GM12878 (cell line): ENCODE measurements around the gene SAYSD1. TPM values are rescaled to one million over a fixed set of nuclear protein-coding genes. Genes with fewer than 3 reads are reported as not detected.

Source experiments
- ATAC-seq: fragments of 200-7000 bp; cut with Tn5 transposase; 3 replicates; pipeline ENCODE4 v1.9.1; 2020; ENCODE audit warnings: mild to moderate bottlenecking, moderate library complexity
- BruUV-seq: library from RNA; stranded (reverse); fragments of 400-500 nt; replicated peaks from 2 replicates; lab custom pipeline; 2021; lab: Mats Ljungman, UMichigan
- CTCF ChIA-PET: fragments of 300-600 bp; sonication (Branson Sonifier 250); formaldehyde crosslinking; extraction: SDS; loops from one replicate; lab custom pipeline; 2021; ENCODE audit warnings: inconsistent platforms; lab: Yijun Ruan, JAX
- POLR2A ChIA-PET: fragments of 350-600 bp; formaldehyde crosslinking; extraction: SDS; loops from one replicate; lab custom pipeline; 2021; ENCODE audit warnings: inconsistent platforms; lab: Charles Lee
- RAD21 ChIA-PET: fragments of 300-600 bp; sonication (Branson Sonifier 250); formaldehyde crosslinking; loops from one replicate; lab custom pipeline; 2023; ENCODE audit warnings: antibody characterized with exemption; ENCODE audit not compliant: unreplicated experiment; lab: Charles Lee
- SMC1A ChIA-PET: fragments of 300-600 bp; sonication (Branson Sonifier 250); formaldehyde crosslinking; loops from one replicate; lab custom pipeline; 2023; ENCODE audit not compliant: unreplicated experiment, uncharacterized antibody; lab: Charles Lee
- DNase-seq: peaks from one replicate; pipeline ENCODE4 v3.0.0-alpha.2; 2011; ENCODE audit warnings: low read depth, low spot score
- FAIRE-seq: peaks from 3 replicates; lab custom pipeline; 2011; peaks lifted over from hg19 to GRCh38; lab: Jason Lieb, UNC
- H2AFZ ChIP-seq: 2 replicates; pipeline ENCODE4 v1.6.0; 2011; ENCODE audit warnings: low read depth, low read length, control low read depth; ENCODE audit not compliant: control insufficient read depth
- H3K27ac ChIP-seq: 2 replicates; pipeline ENCODE4 v1.5.1; 2011; ENCODE audit warnings: control low read depth; ENCODE audit not compliant: control insufficient read depth, insufficient read depth
- H3K27me3 ChIP-seq, 2 experiments: replicated peaks in 1 of 2; 2 replicates each; pipeline versions ENCODE4 v1.6.0 to v1.6.1; 2011; ENCODE audit warnings: low read length in 1 of 2; ENCODE audit not compliant: control insufficient read depth in 2 of 2, insufficient read depth in 2 of 2
- H3K36me3 ChIP-seq, 2 experiments: 2 replicates each; pipeline ENCODE4 v1.5.1; 2011; ENCODE audit warnings: low read length in 1 of 2; ENCODE audit not compliant: control insufficient read depth in 2 of 2, insufficient read depth in 2 of 2
- H3K4me1 ChIP-seq: 2 replicates; pipeline ENCODE4 v1.6.1; 2011; ENCODE audit warnings: mild to moderate bottlenecking, low read length, moderate library complexity, mixed read lengths; ENCODE audit not compliant: control insufficient read depth, insufficient read depth
- H3K4me2 ChIP-seq: 2 replicates; pipeline ENCODE4 v1.6.0; 2011; ENCODE audit warnings: control low read depth; ENCODE audit not compliant: control insufficient read depth, insufficient read depth
- H3K4me3 ChIP-seq: fragments of 200-600 bp; sonication (generic); 2 replicates; pipeline ENCODE4 v1.5.1; 2016
- H3K79me2 ChIP-seq: 2 replicates; pipeline ENCODE4 v1.6.0; 2011; ENCODE audit warnings: low read length; ENCODE audit not compliant: control insufficient read depth, insufficient read depth
- H3K9ac ChIP-seq: 2 replicates; pipeline ENCODE4 v1.8.0; 2011; ENCODE audit warnings: low read length, control low read depth, mixed read lengths; ENCODE audit not compliant: control insufficient read depth, insufficient read depth
- H3K9me3 ChIP-seq: replicated peaks from 3 replicates; pipeline ENCODE4 v1.5.1; 2011; ENCODE audit warnings: mild to moderate bottlenecking, low read length; ENCODE audit not compliant: control insufficient read depth, insufficient read depth
- H4K20me1 ChIP-seq: 2 replicates; pipeline ENCODE4 v1.6.0; 2011; ENCODE audit not compliant: control insufficient read depth, insufficient read depth
- ASH2L ChIP-seq: fragments of 300-600, 200-600 bp; sonication (generic); IDR thresholded peaks from 2 replicates; pipeline ENCODE4 v1.6.1; 2017; ENCODE audit warnings: low read depth, mild to moderate bottlenecking, borderline replicate concordance
- CREB1 ChIP-seq: IDR thresholded peaks from 2 replicates; pipeline ENCODE4 v1.6.1; 2012; ENCODE audit warnings: low read depth, mild to moderate bottlenecking, inconsistent platforms
- HDGF ChIP-seq: fragments of 450-650 bp; IDR thresholded peaks from 2 replicates; pipeline ENCODE4 v1.6.1; 2016; ENCODE audit warnings: antibody characterized with exemption
- JUND ChIP-seq: IDR thresholded peaks from 2 replicates; pipeline ENCODE4 v1.6.1; 2012; ENCODE audit warnings: low read depth, mild to moderate bottlenecking, low read length, improper control_type of control experiment, moderate library complexity
- LARP7 ChIP-seq: fragments of 450-650 bp; IDR thresholded peaks from 2 replicates; pipeline ENCODE4 v1.6.1; 2017; ENCODE audit warnings: mild to moderate bottlenecking
- SREBF2 ChIP-seq: IDR thresholded peaks from 2 replicates; pipeline ENCODE4 v1.6.1; 2012; ENCODE audit warnings: mild to moderate bottlenecking, low read length
- TCF12 ChIP-seq: IDR thresholded peaks from 2 replicates; pipeline ENCODE4 v1.6.1; 2011; ENCODE audit warnings: low read depth, mild to moderate bottlenecking, low read length
- ZNF384 ChIP-seq: IDR thresholded peaks from 2 replicates; pipeline ENCODE4 v1.6.1; 2012; ENCODE audit warnings: low read depth, mild to moderate bottlenecking, low read length, improper control_type of control experiment, borderline replicate concordance
- WGBS: methylation state at CpG from one replicate; pipeline ENCODE4 v1.1.6; 2016; ENCODE audit warnings: low lambda C conversion rate; ENCODE audit not compliant: insufficient replicate concordance, insufficient coverage; ENCODE audit errors: missing lambda C conversion rate; 5-methylcytosine and 5-hydroxymethylcytosine counted together
- in situ Hi-C: fragments of 300-500 bp; cut with MboI; formaldehyde crosslinking; loops from 9 replicates; pipeline ENCODE4 v1.14.3; 2018; ENCODE audit warnings: mixed read lengths
- intact Hi-C: fragments of 100-400 bp; cut with micrococcal nuclease; formaldehyde crosslinking; loops from one replicate; pipeline ENCODE4 v1.14.2; 2022; ENCODE audit not compliant: unreplicated experiment
- polyA plus RNA-seq, 11 experiments: library from polyadenylated mRNA; depleted of rRNA in 4 of 11; unstranded in 6 of 11; stranded (reverse) in 5 of 11; fragments of >200 nt; fragmentation: Nextera tagmentation in 4 of 11; fragmentation: Illumina TruSeq in 1 of 11; extraction: Ambion mirVana in 4 of 11; extraction: Trizol in 1 of 11; gene quantifications; 1 replicate in 1 of 11; 2 replicates in 10 of 11; pipeline versions ENCODE4 v1.2.1 to v1.2.3, GENCODE V29; 2011 to 2016; ENCODE audit warnings: inconsistent platforms in 2 of 11, missing spikeins in 2 of 11, low read depth in 1 of 11
- total RNA-seq, 4 experiments: library from RNA; depleted of rRNA in 3 of 4; stranded (reverse); fragments of >200 nt in 3 of 4; fragmentation: Illumina TruSeq in 1 of 4; extraction: Trizol in 1 of 4; gene quantifications; 2 replicates each; pipeline versions ENCODE4 v1.2.1 to v1.2.3, GENCODE V29; 2013 to 2021
- TF ChIP-seq, protein P1 (sequence below): IDR thresholded peaks from 2 replicates; pipeline ENCODE4 v1.6.1; 2012; ENCODE audit warnings: low read depth, low read length, improper control_type of control experiment
- TF ChIP-seq, protein P2 (sequence below): IDR thresholded peaks from 2 replicates; pipeline ENCODE4 v1.6.1; 2012; ENCODE audit warnings: improper control_type of control experiment, low read depth, low read length; ENCODE audit not compliant: insufficient replicate concordance
- TF ChIP-seq, protein P3 (sequence below): IDR thresholded peaks from 2 replicates; pipeline ENCODE4 v1.6.1; 2012; ENCODE audit warnings: mild to moderate bottlenecking, low read depth, low read length

Gene SAYSD1
- total and polyA plus RNA-seq, 10 of the 15 experiments (the other 5 are each of a cell fraction or from before 2014, with no cell fraction given), result 1.5 to 7.3 (median 6.4) TPM

DNA sequence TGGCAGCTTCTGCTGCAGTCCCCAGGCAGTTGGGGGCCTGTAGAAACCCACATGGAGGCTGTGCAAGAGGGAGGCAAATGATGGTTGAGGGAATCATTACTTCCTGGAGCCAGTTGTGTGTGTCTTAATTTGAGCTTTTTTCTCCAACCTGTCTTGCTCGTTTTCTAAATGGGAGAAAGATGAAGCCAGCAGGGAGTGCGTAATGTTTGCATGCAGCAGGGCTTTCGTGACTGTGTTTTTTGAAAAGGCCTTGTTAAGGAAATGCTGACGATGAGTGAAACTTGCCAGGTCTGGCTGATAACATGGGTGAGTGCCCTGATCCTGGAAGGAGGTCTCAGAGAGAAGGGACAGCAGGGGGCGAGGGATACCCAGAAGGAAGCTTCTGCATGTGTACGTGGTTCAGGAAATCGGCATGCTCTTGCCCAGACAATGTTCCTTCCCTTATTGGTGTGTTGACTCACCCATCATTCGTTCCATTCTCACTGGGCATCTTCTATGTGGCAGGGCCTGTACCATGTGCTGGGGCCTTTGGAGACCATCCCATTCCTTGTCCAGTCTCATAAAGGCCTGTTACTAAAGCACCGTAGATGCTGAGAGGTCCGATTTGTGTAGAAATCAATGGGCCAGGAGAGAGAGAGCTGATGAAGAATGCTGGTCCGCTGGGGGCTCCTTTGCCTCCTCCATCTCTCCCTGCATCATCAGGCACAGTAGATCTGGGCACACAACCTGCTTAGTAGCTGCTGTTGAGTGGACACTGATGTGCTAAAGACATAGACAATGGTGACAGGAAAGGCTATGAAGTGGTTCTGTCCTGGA is 39.0 kb downstream of the SAYSD1 start:
- H3K79me2 ChIP-seq, result no peaks in the 10 kb centered on the region
- no peak overlapping the region for H3K9ac ChIP-seq
- in situ Hi-C loops (no loop called here), intact Hi-C loops (no loop called here)
- SMC1A ChIA-PET, result no interaction called here
- CTCF ChIA-PET, result interaction anchor here (1.4 kb wide), 1 partner anchor 76 kb away, joined by 4 read pairs; no protein-coding TSS in a partner anchor
- no peaks in the 10 kb centered on the region for H4K20me1 ChIP-seq
- FAIRE-seq (no peak), DNase-seq (no peak), ATAC-seq (no peak)
- H3K4me3 ChIP-seq, result no peak overlapping the region
- H3K4me2 ChIP-seq, result no peak overlapping the region
- H2AFZ ChIP-seq, result no peak overlapping the region
- H3K27ac ChIP-seq, result no peak overlapping the region
- H3K27me3 ChIP-seq, result no peaks in the 10 kb centered on the region
- no TSS peak for BruUV-seq
- no peaks in the 10 kb centered on the region for H3K9me3 ChIP-seq
- 50% methylated on average over 11 of the region's 11 CpGs for WGBS
- POLR2A ChIA-PET, result no interaction called here
- RAD21 ChIA-PET, result no interaction called here
- H3K4me1 ChIP-seq, result peaks cover 17% of the 10 kb centered on the region; the same call in 1 of the 2 replicates
- H3K36me3 ChIP-seq, result no peaks in the 10 kb centered on the region
- TF ChIP-seq CREB1, result no peak
- no peak for TF ChIP-seq ZNF384
- TF ChIP-seq LARP7, result no peak
- TF ChIP-seq, protein P1, sequence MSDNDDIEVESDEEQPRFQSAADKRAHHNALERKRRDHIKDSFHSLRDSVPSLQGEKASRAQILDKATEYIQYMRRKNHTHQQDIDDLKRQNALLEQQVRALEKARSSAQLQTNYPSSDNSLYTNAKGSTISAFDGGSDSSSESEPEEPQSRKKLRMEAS, result no peak
- TF ChIP-seq ASH2L, result no peak
- no peak for TF ChIP-seq JUND
- no peak for TF ChIP-seq SREBF2
- TF ChIP-seq, protein P2, sequence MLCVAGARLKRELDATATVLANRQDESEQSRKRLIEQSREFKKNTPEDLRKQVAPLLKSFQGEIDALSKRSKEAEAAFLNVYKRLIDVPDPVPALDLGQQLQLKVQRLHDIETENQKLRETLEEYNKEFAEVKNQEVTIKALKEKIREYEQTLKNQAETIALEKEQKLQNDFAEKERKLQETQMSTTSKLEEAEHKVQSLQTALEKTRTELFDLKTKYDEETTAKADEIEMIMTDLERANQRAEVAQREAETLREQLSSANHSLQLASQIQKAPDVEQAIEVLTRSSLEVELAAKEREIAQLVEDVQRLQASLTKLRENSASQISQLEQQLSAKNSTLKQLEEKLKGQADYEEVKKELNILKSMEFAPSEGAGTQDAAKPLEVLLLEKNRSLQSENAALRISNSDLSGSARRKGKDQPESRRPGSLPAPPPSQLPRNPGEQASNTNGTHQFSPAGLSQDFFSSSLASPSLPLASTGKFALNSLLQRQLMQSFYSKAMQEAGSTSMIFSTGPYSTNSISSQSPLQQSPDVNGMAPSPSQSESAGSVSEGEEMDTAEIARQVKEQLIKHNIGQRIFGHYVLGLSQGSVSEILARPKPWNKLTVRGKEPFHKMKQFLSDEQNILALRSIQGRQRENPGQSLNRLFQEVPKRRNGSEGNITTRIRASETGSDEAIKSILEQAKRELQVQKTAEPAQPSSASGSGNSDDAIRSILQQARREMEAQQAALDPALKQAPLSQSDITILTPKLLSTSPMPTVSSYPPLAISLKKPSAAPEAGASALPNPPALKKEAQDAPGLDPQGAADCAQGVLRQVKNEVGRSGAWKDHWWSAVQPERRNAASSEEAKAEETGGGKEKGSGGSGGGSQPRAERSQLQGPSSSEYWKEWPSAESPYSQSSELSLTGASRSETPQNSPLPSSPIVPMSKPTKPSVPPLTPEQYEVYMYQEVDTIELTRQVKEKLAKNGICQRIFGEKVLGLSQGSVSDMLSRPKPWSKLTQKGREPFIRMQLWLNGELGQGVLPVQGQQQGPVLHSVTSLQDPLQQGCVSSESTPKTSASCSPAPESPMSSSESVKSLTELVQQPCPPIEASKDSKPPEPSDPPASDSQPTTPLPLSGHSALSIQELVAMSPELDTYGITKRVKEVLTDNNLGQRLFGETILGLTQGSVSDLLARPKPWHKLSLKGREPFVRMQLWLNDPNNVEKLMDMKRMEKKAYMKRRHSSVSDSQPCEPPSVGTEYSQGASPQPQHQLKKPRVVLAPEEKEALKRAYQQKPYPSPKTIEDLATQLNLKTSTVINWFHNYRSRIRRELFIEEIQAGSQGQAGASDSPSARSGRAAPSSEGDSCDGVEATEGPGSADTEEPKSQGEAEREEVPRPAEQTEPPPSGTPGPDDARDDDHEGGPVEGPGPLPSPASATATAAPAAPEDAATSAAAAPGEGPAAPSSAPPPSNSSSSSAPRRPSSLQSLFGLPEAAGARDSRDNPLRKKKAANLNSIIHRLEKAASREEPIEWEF, result no peak
- no peak for TF ChIP-seq TCF12
- TF ChIP-seq HDGF, result no peak
- TF ChIP-seq, protein P3, sequence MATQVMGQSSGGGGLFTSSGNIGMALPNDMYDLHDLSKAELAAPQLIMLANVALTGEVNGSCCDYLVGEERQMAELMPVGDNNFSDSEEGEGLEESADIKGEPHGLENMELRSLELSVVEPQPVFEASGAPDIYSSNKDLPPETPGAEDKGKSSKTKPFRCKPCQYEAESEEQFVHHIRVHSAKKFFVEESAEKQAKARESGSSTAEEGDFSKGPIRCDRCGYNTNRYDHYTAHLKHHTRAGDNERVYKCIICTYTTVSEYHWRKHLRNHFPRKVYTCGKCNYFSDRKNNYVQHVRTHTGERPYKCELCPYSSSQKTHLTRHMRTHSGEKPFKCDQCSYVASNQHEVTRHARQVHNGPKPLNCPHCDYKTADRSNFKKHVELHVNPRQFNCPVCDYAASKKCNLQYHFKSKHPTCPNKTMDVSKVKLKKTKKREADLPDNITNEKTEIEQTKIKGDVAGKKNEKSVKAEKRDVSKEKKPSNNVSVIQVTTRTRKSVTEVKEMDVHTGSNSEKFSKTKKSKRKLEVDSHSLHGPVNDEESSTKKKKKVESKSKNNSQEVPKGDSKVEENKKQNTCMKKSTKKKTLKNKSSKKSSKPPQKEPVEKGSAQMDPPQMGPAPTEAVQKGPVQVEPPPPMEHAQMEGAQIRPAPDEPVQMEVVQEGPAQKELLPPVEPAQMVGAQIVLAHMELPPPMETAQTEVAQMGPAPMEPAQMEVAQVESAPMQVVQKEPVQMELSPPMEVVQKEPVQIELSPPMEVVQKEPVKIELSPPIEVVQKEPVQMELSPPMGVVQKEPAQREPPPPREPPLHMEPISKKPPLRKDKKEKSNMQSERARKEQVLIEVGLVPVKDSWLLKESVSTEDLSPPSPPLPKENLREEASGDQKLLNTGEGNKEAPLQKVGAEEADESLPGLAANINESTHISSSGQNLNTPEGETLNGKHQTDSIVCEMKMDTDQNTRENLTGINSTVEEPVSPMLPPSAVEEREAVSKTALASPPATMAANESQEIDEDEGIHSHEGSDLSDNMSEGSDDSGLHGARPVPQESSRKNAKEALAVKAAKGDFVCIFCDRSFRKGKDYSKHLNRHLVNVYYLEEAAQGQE, result no peak
